IPS-20b (cell line): ENCODE measurements around the gene CHST11.

Source experiments
- H3K27ac ChIP-seq: one replicate; pipeline ENCODE4 v1.5.1; 2013; ENCODE audit warnings: low read length
- H3K27me3 ChIP-seq: 2 replicates; pipeline ENCODE4 v1.6.1; 2013; ENCODE audit warnings: mild to moderate bottlenecking, low read length, inconsistent platforms; ENCODE audit not compliant: insufficient read depth
- H3K36me3 ChIP-seq: 2 replicates; pipeline ENCODE4 v1.6.1; 2013; ENCODE audit warnings: low read depth, mild to moderate bottlenecking, inconsistent platforms, low read length, moderate library complexity; ENCODE audit not compliant: insufficient read depth
- H3K4me1 ChIP-seq: 2 replicates; pipeline ENCODE4 v1.6.1; 2013; ENCODE audit warnings: mild to moderate bottlenecking, control low read depth, inconsistent platforms, low read length, moderate library complexity; ENCODE audit not compliant: insufficient read depth
- H3K4me3 ChIP-seq: 2 replicates; pipeline ENCODE4 v1.5.1; 2013; ENCODE audit warnings: mild to moderate bottlenecking, low read length, inconsistent platforms
- H3K9ac ChIP-seq: 2 replicates; pipeline ENCODE4 v1.6.1; 2013; ENCODE audit warnings: low read depth, mild to moderate bottlenecking, inconsistent platforms, low read length, moderate library complexity
- H3K9me3 ChIP-seq: 2 replicates; pipeline ENCODE4 v1.6.1; 2013; ENCODE audit warnings: mild to moderate bottlenecking, low read depth, low read length, inconsistent platforms; ENCODE audit not compliant: insufficient read depth

The CHST11 gene

GRCh38 chr12:104486943-104487819 lies 30.4 kb downstream of the CHST11 start:
- Histone ChIP-seq H3K4me3 (no peak overlapping the region), H3K4me1 (no peaks in the 10 kb centered on the region; the same call in 1 of the 2 replicates), H3K36me3 (no peaks in the 10 kb centered on the region), H3K9ac (no peak overlapping the region), H3K27ac (no peak overlapping the region), H3K27me3 (no peaks in the 10 kb centered on the region), H3K9me3 (no peaks in the 10 kb centered on the region)

GRCh38 chr12:104488374-104488773 lies 31.6 kb downstream of the CHST11 start:
- no peak overlapping the region for H3K9ac ChIP-seq
- no peaks in the 10 kb centered on the region; the same call in 1 of the 2 replicates for H3K4me1 ChIP-seq
- H3K9me3 ChIP-seq, result no peaks in the 10 kb centered on the region
- H3K27me3 ChIP-seq, result no peaks in the 10 kb centered on the region
- no peak overlapping the region for H3K27ac ChIP-seq
- no peak overlapping the region for H3K4me3 ChIP-seq
- no peaks in the 10 kb centered on the region for H3K36me3 ChIP-seq

GRCh38 chr12:104490186-104490585 lies 33.4 kb downstream of the CHST11 start:
- no peak overlapping the region for H3K9ac ChIP-seq

GRCh38 chr12:104490850-104491249 lies 34.1 kb downstream of the CHST11 start:
- H3K27me3 ChIP-seq, result no peaks in the 10 kb centered on the region
- H3K36me3 ChIP-seq, result no peaks in the 10 kb centered on the region
- H3K4me1 ChIP-seq, result no peaks in the 10 kb centered on the region
- H3K9ac ChIP-seq, result no peak overlapping the region
- no peak overlapping the region for H3K27ac ChIP-seq
- no peak overlapping the region for H3K4me3 ChIP-seq
- H3K9me3 ChIP-seq, result no peaks in the 10 kb centered on the region

More at GRCh38 chr12:104490186-104490585, 33.4 kb downstream of the CHST11 start:
- Histone ChIP-seq H3K27me3 (no peaks in the 10 kb centered on the region), H3K4me3 (no peak overlapping the region), H3K4me1 (no peaks in the 10 kb centered on the region; the same call in 1 of the 2 replicates), H3K36me3 (no peaks in the 10 kb centered on the region), H3K9me3 (no peaks in the 10 kb centered on the region), H3K27ac (no peak overlapping the region)

- no peaks in the 10 kb centered on the region for H3K9me3 ChIP-seq
- H3K9ac ChIP-seq, result no peak overlapping the region
- no peak overlapping the region for H3K4me3 ChIP-seq
- H3K27ac ChIP-seq, result no peak overlapping the region
- no peaks in the 10 kb centered on the region for H3K36me3 ChIP-seq
- no peaks in the 10 kb centered on the region for H3K27me3 ChIP-seq
- no peaks in the 10 kb centered on the region for H3K4me1 ChIP-seq
These were observed 36.7 kb downstream of the CHST11 start for GRCh38 chr12:104493496-104493895.

- H3K9me3 ChIP-seq, result no peaks in the 10 kb centered on the region
- no peak overlapping the region for H3K9ac ChIP-seq
- no peak overlapping the region for H3K4me3 ChIP-seq
- H3K27me3 ChIP-seq, result no peaks in the 10 kb centered on the region
- no peaks in the 10 kb centered on the region for H3K36me3 ChIP-seq
- H3K27ac ChIP-seq, result no peak overlapping the region
- H3K4me1 ChIP-seq, result no peaks in the 10 kb centered on the region; the same call in 1 of the 2 replicates
These were observed 37.5 kb downstream of the CHST11 start for GRCh38 chr12:104494137-104494792.

GRCh38 chr12:104494793-104495158 lies 38.0 kb downstream of the CHST11 start:
- Histone ChIP-seq H3K9ac (no peak overlapping the region), H3K4me1 (no peaks in the 10 kb centered on the region; the same call in 1 of the 2 replicates), H3K27ac (no peak overlapping the region), H3K4me3 (no peak overlapping the region), H3K9me3 (no peaks in the 10 kb centered on the region), H3K27me3 (no peaks in the 10 kb centered on the region), H3K36me3 (no peaks in the 10 kb centered on the region)

GRCh38 chr12:104495786-104496185 lies 39.0 kb downstream of the CHST11 start:
- Histone ChIP-seq H3K4me3 (no peak overlapping the region), H3K4me1 (peaks cover 5% of the 10 kb centered on the region; the same call in 1 of the 2 replicates), H3K27ac (no peak overlapping the region), H3K9me3 (no peaks in the 10 kb centered on the region), H3K36me3 (no peaks in the 10 kb centered on the region), H3K27me3 (no peaks in the 10 kb centered on the region), H3K9ac (no peak overlapping the region)

- Histone ChIP-seq H3K9me3 (no peaks in the 10 kb centered on the region), H3K4me1 (peaks cover 5% of the 10 kb centered on the region; the same call in 1 of the 2 replicates), H3K4me3 (no peak overlapping the region), H3K9ac (no peak overlapping the region), H3K27me3 (no peaks in the 10 kb centered on the region), H3K27ac (no peak overlapping the region), H3K36me3 (no peaks in the 10 kb centered on the region)
These were observed 39.6 kb downstream of the CHST11 start for GRCh38 chr12:104496336-104496735.

- Histone ChIP-seq H3K9ac (no peak overlapping the region), H3K27me3 (no peaks in the 10 kb centered on the region), H3K36me3 (no peaks in the 10 kb centered on the region), H3K4me3 (no peak overlapping the region), H3K4me1 (peaks cover 5% of the 10 kb centered on the region; the same call in 1 of the 2 replicates), H3K9me3 (no peaks in the 10 kb centered on the region), H3K27ac (no peak overlapping the region)
These were observed 41.6 kb downstream of the CHST11 start for GRCh38 chr12:104498211-104498801.

- Histone ChIP-seq H3K27ac (no peak overlapping the region), H3K4me1 (peaks cover 5% of the 10 kb centered on the region; the same call in 1 of the 2 replicates), H3K36me3 (no peaks in the 10 kb centered on the region), H3K9ac (no peak overlapping the region), H3K27me3 (no peaks in the 10 kb centered on the region), H3K4me3 (no peak overlapping the region), H3K9me3 (no peaks in the 10 kb centered on the region)
These were observed 43.1 kb downstream of the CHST11 start for GRCh38 chr12:104499668-104500332.
